SK-N-SH (cell line): ENCODE measurements around the gene PCDHGC4. TPM values are rescaled to one million over a fixed set of nuclear protein-coding genes. Genes with fewer than 3 reads are reported as not detected.
A peak's percentile ranks its signal among the peaks of the same experiment; 100 is the strongest.

Source experiments
- CTCF ChIA-PET: fragments of 300-600, 350-600 bp; formaldehyde crosslinking; extraction: SDS; loops from one replicate; lab custom pipeline; 2021; lab: Yijun Ruan, JAX
- POLR2A ChIA-PET: fragments of 350-600 bp; sonication (Branson Sonifier 250); formaldehyde crosslinking; extraction: SDS; loops from one replicate; lab custom pipeline; 2020; ENCODE audit warnings: antibody characterized with exemption, inconsistent platforms; lab: Yijun Ruan, JAX
- DNase-seq: peaks from one replicate; pipeline ENCODE4 v3.0.0; 2012
- H2AFZ ChIP-seq: fragments of 200-600 bp; sonication (generic); 2 replicates; pipeline ENCODE4 v1.8.1; 2016; ENCODE audit warnings: antibody characterized with exemption, mild to moderate bottlenecking, low read depth
- H3F3A ChIP-seq: fragments of 200-600 bp; sonication (generic); replicated peaks from 2 replicates; pipeline ENCODE3; 2016; ENCODE audit warnings: antibody characterized with exemption, mild to moderate bottlenecking; ENCODE audit not compliant: insufficient read depth
- H3K27ac ChIP-seq, 2 experiments: fragments of 200-500 bp in 1 of 2; fragments of 200-600 bp in 1 of 2; sonication (Bioruptor generic) in 1 of 2; sonication (generic), shearing (Covaris generic) in 1 of 2; 2 replicates each; pipeline versions ENCODE4 v1.5.1 to v1.6.1; 2014 to 2016; ENCODE audit warnings: low read depth in 2 of 2, inconsistent platforms in 1 of 2, low read length in 1 of 2, mild to moderate bottlenecking in 1 of 2, mixed read lengths in 1 of 2
- H3K27me3 ChIP-seq: fragments of 200-600 bp; sonication (generic), shearing (Covaris generic); 2 replicates; pipeline ENCODE4 v1.6.1; 2016; ENCODE audit warnings: mixed run types; ENCODE audit not compliant: insufficient read depth
- H3K36me3 ChIP-seq, 2 experiments: fragments of 200-500 bp in 1 of 2; fragments of 200-600 bp in 1 of 2; sonication (Bioruptor generic) in 1 of 2; sonication (generic) in 1 of 2; replicated peaks in 1 of 2; 2 replicates each; pipeline versions ENCODE3 to v1.5.1; 2014 to 2016; ENCODE audit warnings: low read length in 1 of 2, mild to moderate bottlenecking in 1 of 2; ENCODE audit not compliant: insufficient read depth in 2 of 2, control insufficient read depth in 1 of 2
- H3K4me1 ChIP-seq, 2 experiments: fragments of 200-500 bp in 1 of 2; fragments of 200-600 bp in 1 of 2; sonication (Bioruptor generic) in 1 of 2; sonication (generic), shearing (Covaris generic) in 1 of 2; 2 replicates each; pipeline versions ENCODE4 v1.5.1 to v1.6.1; 2014 to 2016; ENCODE audit warnings: low read depth in 1 of 2, low read length in 1 of 2, mixed run types in 1 of 2; ENCODE audit not compliant: insufficient read depth in 2 of 2, control insufficient read depth in 1 of 2
- H3K4me2 ChIP-seq: fragments of 200-600 bp; sonication (generic), shearing (Covaris generic); 2 replicates; pipeline ENCODE4 v1.6.1; 2017; ENCODE audit warnings: mixed run types
- H3K4me3 ChIP-seq, 2 experiments: fragments of 200-500 bp in 1 of 2; fragments of 200-600 bp in 1 of 2; sonication (Bioruptor generic) in 1 of 2; sonication (generic), shearing (Covaris generic) in 1 of 2; 2 replicates each; pipeline versions ENCODE4 v1.5.1 to v1.8.1; 2014 to 2016; ENCODE audit warnings: low read depth in 2 of 2, inconsistent platforms in 1 of 2, low read length in 1 of 2, mild to moderate bottlenecking in 1 of 2, mixed read lengths in 1 of 2, moderate library complexity in 1 of 2
- H3K79me2 ChIP-seq: fragments of 200-600 bp; sonication (generic); 2 replicates; pipeline ENCODE4 v1.8.1; 2017; ENCODE audit warnings: mild to moderate bottlenecking; ENCODE audit not compliant: insufficient read depth
- H3K9ac ChIP-seq: fragments of 200-600 bp; sonication (generic); 2 replicates; pipeline ENCODE4 v1.6.1; 2017; ENCODE audit warnings: mixed run types
- H3K9me2 ChIP-seq: fragments of 200-600 bp; sonication (generic); 2 replicates; pipeline ENCODE4 v1.6.1; 2017; ENCODE audit warnings: mixed run types
- H3K9me3 ChIP-seq: fragments of 200-600 bp; sonication (generic); 2 replicates; pipeline ENCODE4 v1.6.1; 2017; ENCODE audit warnings: mixed run types, mild to moderate bottlenecking, moderate library complexity
- H4K20me1 ChIP-seq: fragments of 200-600 bp; sonication (generic); 2 replicates; pipeline ENCODE4 v1.6.1; 2017; ENCODE audit warnings: mild to moderate bottlenecking, mixed run types; ENCODE audit not compliant: insufficient read depth
- CTCF ChIP-seq: fragments of 200-600 bp; sonication (generic); IDR thresholded peaks from 2 replicates; pipeline ENCODE4 v1.6.1; 2017; ENCODE audit warnings: antibody characterized with exemption, mild to moderate bottlenecking, moderate library complexity
- ELF1 ChIP-seq: IDR thresholded peaks from 2 replicates; pipeline ENCODE4 v1.4.0; 2012
- EZH2phosphoT487 ChIP-seq: fragments of 200-600 bp; sonication (generic); IDR thresholded peaks from 2 replicates; pipeline ENCODE4 v1.6.1; 2017; ENCODE audit warnings: low read depth, mixed run types, mild to moderate bottlenecking, antibody characterized with exemption, moderate library complexity, borderline replicate concordance
- FOXM1 ChIP-seq: IDR thresholded peaks from 2 replicates; pipeline ENCODE4 v1.4.0; 2012; ENCODE audit warnings: low read depth, mild to moderate bottlenecking
- GATA2 ChIP-seq: sonication (generic); formaldehyde crosslinking; IDR thresholded peaks from 2 replicates; pipeline ENCODE4 v1.5.0; 2020; ENCODE audit warnings: mild to moderate bottlenecking, missing genetic modification reagents
- IRF3 ChIP-seq: fragments of 150-350 bp; IDR thresholded peaks from 2 replicates; pipeline ENCODE4 v1.6.1; 2016; ENCODE audit warnings: mild to moderate bottlenecking, low read depth, low read length
- MAX ChIP-seq: IDR thresholded peaks from 2 replicates; pipeline ENCODE4 v1.4.0; 2012; ENCODE audit warnings: low read depth
- MEF2A ChIP-seq: IDR thresholded peaks from 2 replicates; pipeline ENCODE4 v1.4.0; 2012; ENCODE audit warnings: low read depth, borderline replicate concordance
- NRF1 ChIP-seq: IDR thresholded peaks from 2 replicates; pipeline ENCODE4 v1.6.1; 2012; ENCODE audit warnings: low read depth, mild to moderate bottlenecking, low read length
- POLR2AphosphoS5 ChIP-seq: IDR thresholded peaks from 2 replicates; pipeline ENCODE4 v1.6.1; 2012; ENCODE audit warnings: low read depth, low read length
- SIN3A ChIP-seq: IDR thresholded peaks from 2 replicates; pipeline ENCODE4 v1.6.1; 2012; ENCODE audit warnings: low read depth, mild to moderate bottlenecking, low read length, moderate library complexity, borderline replicate concordance
- SMC3 ChIP-seq: IDR thresholded peaks from 2 replicates; pipeline ENCODE4 v1.6.1; 2012; ENCODE audit warnings: low read depth, low read length, improper control_type of control experiment
- TCF12 ChIP-seq: IDR thresholded peaks from 2 replicates; pipeline ENCODE4 v1.4.0; 2012
- USF2 ChIP-seq: fragments of 150-350 bp; IDR thresholded peaks from 2 replicates; pipeline ENCODE4 v1.6.1; 2017; ENCODE audit warnings: antibody characterized with exemption, low read length, low read depth, borderline replicate concordance
- YY1 ChIP-seq: IDR thresholded peaks from 2 replicates; pipeline ENCODE4 v1.4.0; 2012; ENCODE audit warnings: low read depth, mild to moderate bottlenecking
- WGBS: methylation state at CpG from one replicate; pipeline ENCODE4 v1.1.6; 2017; ENCODE audit warnings: low lambda C conversion rate; 5-methylcytosine and 5-hydroxymethylcytosine counted together
- polyA plus RNA-seq, 3 experiments: library from polyadenylated mRNA; depleted of rRNA; stranded (reverse); fragments of >200 nt; gene quantifications; 2 replicates each; pipeline ENCODE4 v1.2.3, GENCODE V29; 2012
- TF ChIP-seq, protein P1 (sequence below): IDR thresholded peaks from 2 replicates; pipeline ENCODE4 v1.4.0; 2012; ENCODE audit warnings: low read depth, borderline replicate concordance
- TF ChIP-seq, protein P2 (sequence below): IDR thresholded peaks from 2 replicates; pipeline ENCODE4 v1.4.0; 2012; ENCODE audit warnings: low read depth, borderline replicate concordance

The PCDHGC4 gene
- polyA plus RNA-seq, 1 of the 3 experiments (the other 2 are of a cell fraction), result 0.53 TPM

DNA sequence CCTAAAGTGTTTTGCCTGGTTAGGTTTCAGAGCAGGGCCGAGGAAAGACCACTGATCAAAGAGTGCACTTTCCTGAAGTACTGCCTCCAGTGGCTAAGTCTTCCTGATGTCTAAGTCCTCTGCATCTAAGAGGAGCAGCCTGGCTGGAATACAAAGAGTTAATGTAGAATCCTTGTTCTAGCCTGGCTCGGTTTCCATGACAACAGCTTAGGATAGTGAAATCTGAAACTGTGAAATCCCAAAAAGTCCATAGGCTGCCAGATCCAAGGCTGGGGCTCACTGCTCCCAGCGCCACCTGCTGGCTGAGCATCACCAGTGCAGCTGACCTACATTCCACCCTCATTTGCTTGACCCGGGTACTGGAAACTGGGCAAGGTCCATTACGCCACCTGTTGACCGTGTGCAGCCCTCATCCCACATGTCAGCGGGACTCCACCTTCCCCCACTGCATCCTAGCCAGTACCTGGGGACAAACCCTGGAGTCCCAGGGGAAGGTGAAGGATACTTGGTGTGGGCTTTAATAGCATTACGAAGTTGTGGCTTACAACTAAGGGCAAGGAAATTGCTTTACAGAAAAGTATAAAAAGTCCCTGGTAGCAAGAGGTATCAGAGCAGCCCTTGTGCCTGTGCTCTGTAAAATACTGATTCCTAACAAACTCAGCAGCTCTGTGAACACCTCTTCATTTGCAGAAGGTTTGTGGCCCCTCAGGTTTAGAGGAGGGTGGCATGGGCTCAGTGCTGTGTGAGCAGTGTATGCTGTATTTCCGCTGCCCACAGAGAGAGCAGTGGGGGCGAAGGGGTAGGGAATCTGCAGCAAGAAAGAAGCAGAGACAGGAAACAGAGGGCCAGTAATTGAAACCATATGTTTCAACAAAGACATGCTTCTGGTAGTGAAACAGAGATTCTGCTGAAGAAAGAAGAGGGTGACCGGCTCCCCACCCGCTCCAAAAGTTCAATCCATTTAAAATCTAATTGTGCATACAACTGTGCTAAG lies 40.1 kb downstream of the PCDHGC4 start (continued):
- TF ChIP-seq NRF1, result no peak; the same call in 1 of the 2 replicates
- no peak for TF ChIP-seq USF2
- peak; percentile 73 for TF ChIP-seq MAX
- peak; percentile 98 for TF ChIP-seq TCF12
- TF ChIP-seq EZH2phosphoT487, result no peak
- TF ChIP-seq, protein P1, sequence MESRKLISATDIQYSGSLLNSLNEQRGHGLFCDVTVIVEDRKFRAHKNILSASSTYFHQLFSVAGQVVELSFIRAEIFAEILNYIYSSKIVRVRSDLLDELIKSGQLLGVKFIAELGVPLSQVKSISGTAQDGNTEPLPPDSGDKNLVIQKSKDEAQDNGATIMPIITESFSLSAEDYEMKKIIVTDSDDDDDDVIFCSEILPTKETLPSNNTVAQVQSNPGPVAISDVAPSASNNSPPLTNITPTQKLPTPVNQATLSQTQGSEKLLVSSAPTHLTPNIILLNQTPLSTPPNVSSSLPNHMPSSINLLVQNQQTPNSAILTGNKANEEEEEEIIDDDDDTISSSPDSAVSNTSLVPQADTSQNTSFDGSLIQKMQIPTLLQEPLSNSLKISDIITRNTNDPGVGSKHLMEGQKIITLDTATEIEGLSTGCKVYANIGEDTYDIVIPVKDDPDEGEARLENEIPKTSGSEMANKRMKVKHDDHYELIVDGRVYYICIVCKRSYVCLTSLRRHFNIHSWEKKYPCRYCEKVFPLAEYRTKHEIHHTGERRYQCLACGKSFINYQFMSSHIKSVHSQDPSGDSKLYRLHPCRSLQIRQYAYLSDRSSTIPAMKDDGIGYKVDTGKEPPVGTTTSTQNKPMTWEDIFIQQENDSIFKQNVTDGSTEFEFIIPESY, result 0 out of 2 replicates have a peak, but pooled peaks have one; percentile 12
- peak; percentile 99 for TF ChIP-seq SMC3
- TF ChIP-seq ELF1, result no peak
- TF ChIP-seq, all 33 proteins: peak for 22

- DNase-seq, result no peak
- Histone ChIP-seq H3K79me2 (peaks cover 14% of the 10 kb centered on the region), H3K4me1 (peaks cover 36 to 69% of the 10 kb centered on the region in 2 experiments), H4K20me1 (no peaks in the 10 kb centered on the region), H3K27ac (peak overlapping the region; percentile 99 to 100), H3K9me2 (no peaks in the 10 kb centered on the region), H3K4me2 (peak overlapping the region; percentile 85), H2AFZ (peak overlapping the region; percentile 16; the same call in 1 of the 2 replicates), H3K36me3 (peaks cover 13 to 21% of the 10 kb centered on the region in 2 experiments), H3K4me3 (peak overlapping the region in 1 of 2 experiments; percentile 52; a peak in 3 of 4 replicates), H3K9ac (peak overlapping the region; percentile 66; the same call in 1 of the 2 replicates), H3F3A (peaks cover 55% of the 10 kb centered on the region), H3K27me3 (no peaks in the 10 kb centered on the region), H3K9me3 (no peaks in the 10 kb centered on the region)
- WGBS, result 47% methylated on average over 7 of the region's 7 CpGs
- CTCF ChIA-PET, result interaction anchor here (0.6 to 13.1 kb wide), 22 partner anchors 12 to 206 kb away, joined by 3 to 191 read pairs (median 10); partner anchors contain the start of genes PCDHGA10, PCDHGA11, PCDHGA2 and PCDHGA4
- POLR2A ChIA-PET, result interaction anchor here (1.0 to 1.5 kb wide), 2 partner anchors 32 to 39 kb away, joined by 3 read pairs; no protein-coding TSS in a partner anchor
- no peak for TF ChIP-seq MEF2A
- no peak for TF ChIP-seq POLR2AphosphoS5
- no peak for TF ChIP-seq GATA2 (CRISPR knock-in tag)
- TF ChIP-seq, protein P2, sequence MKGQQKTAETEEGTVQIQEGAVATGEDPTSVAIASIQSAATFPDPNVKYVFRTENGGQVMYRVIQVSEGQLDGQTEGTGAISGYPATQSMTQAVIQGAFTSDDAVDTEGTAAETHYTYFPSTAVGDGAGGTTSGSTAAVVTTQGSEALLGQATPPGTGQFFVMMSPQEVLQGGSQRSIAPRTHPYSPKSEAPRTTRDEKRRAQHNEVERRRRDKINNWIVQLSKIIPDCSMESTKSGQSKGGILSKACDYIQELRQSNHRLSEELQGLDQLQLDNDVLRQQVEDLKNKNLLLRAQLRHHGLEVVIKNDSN, result no peak
- no peak for TF ChIP-seq YY1
- TF ChIP-seq SIN3A, result no peak
- TF ChIP-seq TCF12, result no peak
- no peak for TF ChIP-seq FOXM1
- TF ChIP-seq CTCF, result no peak
- TF ChIP-seq, protein P1, result no peak
- no peak for TF ChIP-seq NRF1
- no peak for TF ChIP-seq IRF3
- no peak for TF ChIP-seq SMC3
Observed at GRCh38 chr5:141525653-141526052, 40.8 kb downstream of the PCDHGC4 start.
